ENCODE data around the gene SLC45A1. TPM values are rescaled to one million over a fixed set of nuclear protein-coding genes. Genes with fewer than 3 reads are reported as not detected.

SLC45A1 gene
- total RNA-seq, 1 donor from 2014 or later, result 2.7 TPM

- Mint-ChIP-seq H3K36me3 (peaks cover 10% of the 10 kb centered on the region), H3K27ac (no peak overlapping the region)
These were observed 45.4 kb downstream of the SLC45A1 start for GRCh38 chr1:8363186-8363766.

GRCh38 chr1:8363767-8364301 is 45.9 kb downstream of the SLC45A1 start:
- DNase-seq (ENCODE audit: extremely low spot score, unreplicated experiment), result no peak
- TF ChIP-seq CTCF (conservative IDR thresholded peaks at IDR 0.05), result no peak
- peaks cover 18% of the 10 kb centered on the region for H3K4me1 Mint-ChIP-seq (ENCODE audit: unreplicated experiment)
- no peaks in the 10 kb centered on the region for H3K27me3 Mint-ChIP-seq
- no peak overlapping the region for H3K4me3 Mint-ChIP-seq
- H3K9me3 Mint-ChIP-seq, result no peaks in the 10 kb centered on the region
- H3K27ac Mint-ChIP-seq, result no peak overlapping the region
- H3K36me3 Mint-ChIP-seq, result peaks cover 10% of the 10 kb centered on the region

More at GRCh38 chr1:8363186-8363766, 45.4 kb downstream of the SLC45A1 start:
- H3K4me1 Mint-ChIP-seq (ENCODE audit: unreplicated experiment), result peaks cover 18% of the 10 kb centered on the region
- H3K27me3 Mint-ChIP-seq, result no peaks in the 10 kb centered on the region
- no peak for TF ChIP-seq CTCF (conservative IDR thresholded peaks at IDR 0.05)
- peak overlapping the region; percentile 33 for H3K4me3 Mint-ChIP-seq
- DNase-seq (ENCODE audit: extremely low spot score, unreplicated experiment), result no peak
- no peaks in the 10 kb centered on the region for H3K9me3 Mint-ChIP-seq

GRCh38 chr1:8364528-8365442 is 46.9 kb downstream of the SLC45A1 start:
- Mint-ChIP-seq H3K27ac (no peak overlapping the region), H3K4me1 (ENCODE audit: unreplicated experiment) (peaks cover 23% of the 10 kb centered on the region), H3K27me3 (no peaks in the 10 kb centered on the region), H3K4me3 (no peak overlapping the region), H3K9me3 (no peaks in the 10 kb centered on the region), H3K36me3 (peaks cover 10% of the 10 kb centered on the region)
- no peak for DNase-seq (ENCODE audit: extremely low spot score, unreplicated experiment)
- TF ChIP-seq CTCF (conservative IDR thresholded peaks at IDR 0.05), result no peak

- no peaks in the 10 kb centered on the region for H3K27me3 Mint-ChIP-seq
- peaks cover 33% of the 10 kb centered on the region for H3K4me1 Mint-ChIP-seq (ENCODE audit: unreplicated experiment)
- peaks cover 14% of the 10 kb centered on the region for H3K36me3 Mint-ChIP-seq
- TF ChIP-seq CTCF (conservative IDR thresholded peaks at IDR 0.05), result no peak
- H3K4me3 Mint-ChIP-seq, result no peak overlapping the region
- no peaks in the 10 kb centered on the region for H3K9me3 Mint-ChIP-seq
- no peak for DNase-seq (ENCODE audit: extremely low spot score, unreplicated experiment)
- H3K27ac Mint-ChIP-seq, result no peak overlapping the region
These were observed 47.9 kb downstream of the SLC45A1 start for GRCh38 chr1:8365661-8366362.

- Mint-ChIP-seq H3K27me3 (no peaks in the 10 kb centered on the region), H3K9me3 (no peaks in the 10 kb centered on the region), H3K36me3 (peaks cover 14% of the 10 kb centered on the region), H3K4me1 (ENCODE audit: unreplicated experiment) (peaks cover 52% of the 10 kb centered on the region), H3K27ac (no peak overlapping the region), H3K4me3 (peak overlapping the region; percentile 31)
- no peak for TF ChIP-seq CTCF (conservative IDR thresholded peaks at IDR 0.05)
- DNase-seq (ENCODE audit: extremely low spot score, unreplicated experiment), result no peak
These were observed 49.8 kb downstream of the SLC45A1 start for GRCh38 chr1:8367571-8368194.

All from type B pancreatic cell (in vitro differentiated cells).